Amniotic stem cell (primary cell): ENCODE data around the gene PCDHA2.
A peak's percentile ranks its signal among the peaks of the same experiment; 100 is the strongest.
"Not testable (repeated sequence)": the region's sequence is repeated elsewhere in the genome, so short reads cannot be mapped to it uniquely, and the experiment has no call there.

Experiments used
- DNase-seq: peaks from one replicate; lab custom pipeline; 2025; lab: John Stamatoyannopoulos, UW

Gene PCDHA2

GRCh38 chr5:140821375-140822280, 27.0 kb downstream of the PCDHA2 start, which contains the start of gene PCDHA5:
Gene PCDHA5 (plus strand): TSS chr5:140821613.
- peak; percentile 3 for DNase-seq

GRCh38 chr5:140822281-140822629, 27.6 kb downstream of the PCDHA2 start:
- DNase-seq = no peak

GRCh38 chr5:140822969-140823368, 28.3 kb downstream of the PCDHA2 start:
- not testable (repeated sequence) for DNase-seq

- no peak for DNase-seq
Observed at GRCh38 chr5:140823475-140823874, 28.8 kb downstream of the PCDHA2 start.

GRCh38 chr5:140827704-140828361, 33.2 kb downstream of the PCDHA2 start, which contains the start of gene PCDHA6:
Gene PCDHA6 (plus strand): TSS chr5:140827960. CDS start chr5:140828092, 132 bp downstream.
- DNase-seq = no peak

GRCh38 chr5:140828362-140828737, 33.7 kb downstream of the PCDHA2 start:
- no peak for DNase-seq

- DNase-seq = not testable (repeated sequence)
Observed at GRCh38 chr5:140829511-140830501, 35.2 kb downstream of the PCDHA2 start.

GRCh38 chr5:140833993-140834392, 39.3 kb downstream of the PCDHA2 start, which contains the start of gene PCDHA7:
Gene PCDHA7 (plus strand): TSS chr5:140834269. CDS start chr5:140834384, 115 bp downstream.
- no peak for DNase-seq

GRCh38 chr5:140834439-140835008, 39.9 kb downstream of the PCDHA2 start:
- DNase-seq = not testable (repeated sequence)

GRCh38 chr5:140835622-140836510, 41.2 kb downstream of the PCDHA2 start:
- no peak for DNase-seq

- no peak for DNase-seq
Observed at GRCh38 chr5:140840978-140841962, 46.6 kb downstream of the PCDHA2 start, which contains the start of gene PCDHA8. Gene PCDHA8 (plus strand): TSS chr5:140841187. CDS start chr5:140841322, 135 bp downstream.

- DNase-seq = no peak
Observed at GRCh38 chr5:140842798-140843733, 48.4 kb downstream of the PCDHA2 start.
